K562 (cell line): ENCODE data around the gene SND1. TPM values are rescaled to one million over a fixed set of nuclear protein-coding genes. Genes with fewer than 3 reads are reported as not detected.

Experiments
- ATAC-seq: fragments of 200-7000 bp; cut with Tn5 transposase; 3 replicates; pipeline ENCODE4 v1.9.1; 2020; ENCODE audit warnings: moderate library complexity
- BruUV-seq: library from RNA; stranded (reverse); fragments of 400-500 nt; replicated peaks from 2 replicates; lab custom pipeline; 2021; lab: Mats Ljungman, UMichigan
- CTCF ChIA-PET: fragments of 300-600 bp; formaldehyde crosslinking; extraction: SDS; loops from one replicate; lab custom pipeline; 2021; ENCODE audit warnings: low intra/inter-chr PET ratio; lab: Yijun Ruan, JAX
- POLR2A ChIA-PET: fragments of 300-600, 350-650 bp; sonication (Branson Sonifier 250); formaldehyde crosslinking; extraction: SDS; loops from one replicate; lab custom pipeline; 2021; ENCODE audit warnings: antibody characterized with exemption, inconsistent platforms; lab: Yijun Ruan, JAX
- DNase-seq, 4 experiments: peaks; one replicate each; pipeline versions ENCODE4 v3.0.0 to v3.0.0-alpha.2; 2011 to 2018; ENCODE audit warnings: low spot score in 3 of 4, mixed read lengths in 3 of 4; ENCODE audit errors: extremely low read depth in 1 of 4
- FAIRE-seq: peaks from 2 replicates; lab custom pipeline; 2011; peaks lifted over from hg19 to GRCh38; lab: Jason Lieb, UNC
- H2AFZ ChIP-seq: 2 replicates; pipeline ENCODE4 v1.6.0; 2011; ENCODE audit warnings: low read depth, low read length, control low read depth, inconsistent platforms
- H3K27ac ChIP-seq: fragments of 200-600 bp; 3 replicates; pipeline ENCODE4 v1.8.0; 2011; ENCODE audit warnings: low read depth, mild to moderate bottlenecking, control low read depth, inconsistent platforms, low read length, moderate library complexity, mixed read lengths; ENCODE audit errors: extremely low read depth
- H3K27me3 ChIP-seq, 2 experiments: fragments of 300-600 bp in 1 of 2; 2 replicates in 1 of 2; 3 replicates in 1 of 2; pipeline versions ENCODE4 v1.6.0 to v1.8.0; 2011; ENCODE audit warnings: inconsistent platforms in 2 of 2, low read length in 2 of 2, mild to moderate bottlenecking in 1 of 2, mixed read lengths in 1 of 2, moderate library complexity in 1 of 2; ENCODE audit not compliant: control insufficient read depth in 2 of 2, insufficient read depth in 2 of 2
- H3K36me3 ChIP-seq: fragments of 300-600 bp; 3 replicates; pipeline ENCODE4 v1.8.0; 2011; ENCODE audit warnings: mild to moderate bottlenecking, low read length, inconsistent platforms; ENCODE audit not compliant: control insufficient read depth, insufficient read depth
- H3K4me1 ChIP-seq, 2 experiments: fragments of 200-600 bp in 1 of 2; replicated peaks in 1 of 2; 2 replicates in 1 of 2; 3 replicates in 1 of 2; pipeline versions ENCODE4 v1.5.1 to v1.8.0; 2011; ENCODE audit warnings: inconsistent platforms in 2 of 2, low read length in 2 of 2, mild to moderate bottlenecking in 1 of 2, mixed read lengths in 1 of 2, moderate library complexity in 1 of 2; ENCODE audit not compliant: control insufficient read depth in 2 of 2, insufficient read depth in 2 of 2
- H3K4me2 ChIP-seq: 2 replicates; pipeline ENCODE4 v1.6.1; 2011; ENCODE audit warnings: low read length, control low read depth, inconsistent platforms, mixed read lengths; ENCODE audit not compliant: insufficient read depth
- H3K4me3 ChIP-seq: fragments of 200-600 bp; sonication (generic), shearing (Covaris generic); 2 replicates; pipeline ENCODE4 v1.5.1; 2016; ENCODE audit warnings: control low read depth, inconsistent platforms
- H3K79me2 ChIP-seq: fragments of 200-600 bp; 3 replicates; pipeline ENCODE4 v1.8.0; 2011; ENCODE audit warnings: low read length, inconsistent platforms; ENCODE audit not compliant: control insufficient read depth, insufficient read depth
- H3K9ac ChIP-seq, 2 experiments: 2 replicates each; pipeline versions ENCODE4 v1.6.0 to v1.6.1; 2011; ENCODE audit warnings: low read depth in 2 of 2, low read length in 2 of 2, control low read depth in 1 of 2, inconsistent platforms in 1 of 2, mild to moderate bottlenecking in 1 of 2, mixed read lengths in 1 of 2; ENCODE audit not compliant: insufficient read depth in 1 of 2
- H3K9me1 ChIP-seq: one replicate; pipeline ENCODE4 v1.6.0; 2011; ENCODE audit warnings: inconsistent platforms, mild to moderate bottlenecking, low read length, moderate library complexity; ENCODE audit not compliant: control insufficient read depth, insufficient read depth
- H3K9me3 ChIP-seq: replicated peaks from 2 replicates; pipeline ENCODE4 v1.5.1; 2011; ENCODE audit warnings: low read depth, low read length, inconsistent platforms; ENCODE audit not compliant: control insufficient read depth, insufficient read depth
- H4K20me1 ChIP-seq: replicated peaks from 2 replicates; pipeline ENCODE4 v1.6.1; 2011; ENCODE audit warnings: low read length, inconsistent platforms, mixed read lengths; ENCODE audit not compliant: control insufficient read depth, insufficient read depth
- FOXJ2 ChIP-seq: fragments of 200-800 bp; sonication (Bioruptor generic); IDR thresholded peaks from 2 replicates; pipeline ENCODE4 v1.6.1; 2016; ENCODE audit warnings: missing genetic modification characterization, missing compliant biosample characterization
- NFATC3 ChIP-seq: fragments of 450-650 bp; IDR thresholded peaks from 2 replicates; pipeline ENCODE4 v1.6.1; 2017; ENCODE audit warnings: mild to moderate bottlenecking
- PBX2 ChIP-seq, 2 experiments: IDR thresholded peaks in 1 of 2; conservative IDR thresholded peaks in 1 of 2; 2 replicates each; pipeline ENCODE4 v1.6.1; 2016; ENCODE audit warnings: low read depth in 2 of 2, mild to moderate bottlenecking in 1 of 2, missing compliant biosample characterization in 1 of 2, missing genetic modification characterization in 1 of 2, moderate library complexity in 1 of 2
- SMAD4 ChIP-seq: fragments of 250-450 bp; sonication (Bioruptor Pico); conservative IDR thresholded peaks from 2 replicates; pipeline ENCODE4 v1.8.0; 2021; ENCODE audit warnings: inconsistent platforms, mild to moderate bottlenecking, moderate library complexity
- SNIP1 ChIP-seq: fragments of 450-650 bp; IDR thresholded peaks from 2 replicates; pipeline ENCODE4 v1.7.1; 2017; ENCODE audit warnings: low read depth, mild to moderate bottlenecking
- TAF15 ChIP-seq: fragments of 200-400 bp; formaldehyde crosslinking; IDR thresholded peaks from 2 replicates; pipeline ENCODE4 v1.6.1; 2017; ENCODE audit warnings: mild to moderate bottlenecking, low read depth, low read length, moderate library complexity
- THAP7 ChIP-seq: fragments of 250-450 bp; sonication (Bioruptor Pico); IDR thresholded peaks from 2 replicates; pipeline ENCODE4 v1.5.0; 2021
- ZNF277 ChIP-seq: fragments of 250-450 bp; sonication (Bioruptor Pico); IDR thresholded peaks from 2 replicates; pipeline ENCODE4 v1.8.0; 2022; ENCODE audit warnings: inconsistent platforms, mild to moderate bottlenecking, moderate library complexity, borderline replicate concordance
- ZNF398 ChIP-seq: fragments of 250-450 bp; sonication (Bioruptor Pico); IDR thresholded peaks from 2 replicates; pipeline ENCODE4 v1.8.0; 2021; ENCODE audit warnings: moderate library complexity, mild to moderate bottlenecking, inconsistent platforms
- ZNF740 ChIP-seq, 3 experiments: fragments of 200-800 bp in 1 of 3; sonication (Bioruptor generic) in 1 of 3; sonication (generic) in 1 of 3; formaldehyde crosslinking in 1 of 3; IDR thresholded peaks; 2 replicates each; pipeline versions ENCODE4 v1.6.1 to v1.8.0; 2016 to 2022; ENCODE audit warnings: mild to moderate bottlenecking in 2 of 3, missing compliant biosample characterization in 2 of 3, missing genetic modification characterization in 2 of 3, missing genetic modification reagents in 1 of 3
- ZNF778 ChIP-seq: fragments of 450-650 bp; formaldehyde crosslinking; IDR thresholded peaks from 2 replicates; pipeline ENCODE4 v1.4.0; 2020; ENCODE audit warnings: mild to moderate bottlenecking, moderate library complexity
- WGBS: fragments of 100-300 bp; shearing (Covaris generic); methylation state at CpG from one replicate; pipeline ENCODE4 v1.1.6; 2016; ENCODE audit warnings: low coverage, mixed read lengths; ENCODE audit not compliant: insufficient coverage; ENCODE audit errors: missing lambda C conversion rate; 5-methylcytosine and 5-hydroxymethylcytosine counted together
- in situ Hi-C: fragments of 300-500 bp; cut with MboI; formaldehyde crosslinking; loops from 4 replicates; pipeline ENCODE4 v1.15.0; 2018; ENCODE audit warnings: inconsistent platforms, mixed read lengths
- intact Hi-C: fragments of 100-400 bp; cut with micrococcal nuclease; formaldehyde crosslinking; loops from 2 replicates; pipeline ENCODE4 v1.14.2; 2022
- polyA plus RNA-seq, 8 experiments: library from polyadenylated mRNA; depleted of rRNA in 4 of 8; stranded (reverse) in 5 of 8; unstranded in 3 of 8; fragments of >200 nt; fragmentation: Nextera tagmentation in 2 of 8; fragmentation: Illumina TruSeq in 1 of 8; extraction: Ambion mirVana in 2 of 8; extraction: Trizol in 1 of 8; gene quantifications; 2 replicates each; pipeline versions ENCODE4 v1.2.1 to v1.2.3, GENCODE V29; 2011 to 2014; ENCODE audit warnings: inconsistent platforms in 1 of 8, missing spikeins in 1 of 8
- total RNA-seq, 7 experiments: library from RNA; depleted of rRNA in 6 of 7; stranded (reverse); fragments of >200 nt in 6 of 7; fragmentation: Illumina TruSeq in 2 of 7; extraction: Trizol in 2 of 7; gene quantifications; 2 replicates each; pipeline versions ENCODE4 v1.2.1 to v1.2.3, GENCODE V29; 2011 to 2021; ENCODE audit warnings: low replicate concordance in 1 of 7
- TF ChIP-seq, protein P1 (sequence below): sonication (generic); formaldehyde crosslinking; IDR thresholded peaks from 2 replicates; pipeline ENCODE4 v1.8.1; 2023; ENCODE audit warnings: mild to moderate bottlenecking, missing genetic modification reagents, moderate library complexity

SND1 gene
- total and polyA plus RNA-seq, 9 of the 15 experiments (the other 6 are each of a cell fraction or from before 2014, with no cell fraction given) = 46.5 to 307 (median 191) TPM

GRCh38 chr7:127877951-127878350 is 226.0 kb downstream of the SND1 start:
- intact Hi-C loops = no loop called here
- ATAC-seq = no peak
- BruUV-seq = no TSS peak
- TF ChIP-seq THAP7 (CRISPR knock-in tag) = no peak
- TF ChIP-seq SNIP1 = no peak
- no peak for TF ChIP-seq ZNF778
- no peak for TF ChIP-seq TAF15
- TF ChIP-seq ZNF398 (CRISPR knock-in tag) = no peak
- TF ChIP-seq, protein P1, sequence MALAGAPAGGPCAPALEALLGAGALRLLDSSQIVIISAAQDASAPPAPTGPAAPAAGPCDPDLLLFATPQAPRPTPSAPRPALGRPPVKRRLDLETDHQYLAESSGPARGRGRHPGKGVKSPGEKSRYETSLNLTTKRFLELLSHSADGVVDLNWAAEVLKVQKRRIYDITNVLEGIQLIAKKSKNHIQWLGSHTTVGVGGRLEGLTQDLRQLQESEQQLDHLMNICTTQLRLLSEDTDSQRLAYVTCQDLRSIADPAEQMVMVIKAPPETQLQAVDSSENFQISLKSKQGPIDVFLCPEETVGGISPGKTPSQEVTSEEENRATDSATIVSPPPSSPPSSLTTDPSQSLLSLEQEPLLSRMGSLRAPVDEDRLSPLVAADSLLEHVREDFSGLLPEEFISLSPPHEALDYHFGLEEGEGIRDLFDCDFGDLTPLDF = no peak
- TF ChIP-seq SMAD4 (CRISPR knock-in tag) = no peak
- TF ChIP-seq ZNF740 (CRISPR knock-in tag; IDR thresholded peaks at IDR 0.05) = no peak
- TF ChIP-seq ZNF740 (tag; IDR thresholded peaks at IDR 0.05) = no peak
- TF ChIP-seq ZNF277 (CRISPR knock-in tag) = no peak
- no peak for TF ChIP-seq FOXJ2 (tag)
- TF ChIP-seq PBX2 (CRISPR knock-in tag; IDR thresholded peaks at IDR 0.05; ENCODE audit: low read depth) = no peak
- TF ChIP-seq PBX2 (tag; conservative IDR thresholded peaks at IDR 0.05; ENCODE audit: low read depth) = peak; percentile 53
- TF ChIP-seq NFATC3 = no peak

More at GRCh38 chr7:127877951-127878350, 226.0 kb downstream of the SND1 start:
- no peak for FAIRE-seq
- Histone ChIP-seq H3K36me3 (peaks cover 20% of the 10 kb centered on the region), H3K4me2 (no peak overlapping the region), H3K9me1 (peaks cover 3% of the 10 kb centered on the region), H3K4me1 (peaks cover 2 to 23% of the 10 kb centered on the region in 2 experiments; a peak in 3 of 5 replicates), H3K4me3 (no peak overlapping the region), H3K79me2 (peaks cover 52% of the 10 kb centered on the region), H2AFZ (no peak overlapping the region), H3K27me3 (no peaks in the 10 kb centered on the region), H3K9ac (no peak overlapping the region), H3K9me3 (no peaks in the 10 kb centered on the region), H3K27ac (no peak overlapping the region), H4K20me1 (peaks cover 7% of the 10 kb centered on the region; the same call in 1 of the 2 replicates)
- no peak for DNase-seq
- ChIA-PET POLR2A (interaction anchor here (0.8 to 3.1 kb wide), 4 partner anchors 8 to 22 kb away, joined by 3 to 13 read pairs (median 4); no protein-coding TSS in a partner anchor), CTCF (no interaction called here)
- in situ Hi-C loops = no loop called here
- 50% methylated on average over 3 of the region's 3 CpGs for WGBS
